ENCODE data around the gene CALCB.
"Not testable (repeated sequence)": the region's sequence is repeated elsewhere in the genome, so short reads cannot be mapped to it uniquely, and the experiment has no call there.

The CALCB gene

GRCh38 chr11:15073361-15074205 is at the start of gene CALCB:
CALCB (plus strand) TSS chr11:15073593; CDS start chr11:15074719, 1,126 bp downstream.
- DNase-seq (ENCODE audit: low read depth) = peak; percentile 37

- no peak for DNase-seq (ENCODE audit: low read depth)
Measured at GRCh38 chr11:15027011-15027410, 46.4 kb upstream of the CALCB start.

- DNase-seq (ENCODE audit: low read depth) = no peak
Measured at GRCh38 chr11:15027956-15028355, 45.4 kb upstream of the CALCB start.

GRCh38 chr11:15028379-15028778 is 45.0 kb upstream of the CALCB start:
- no peak for DNase-seq (ENCODE audit: low read depth)

GRCh38 chr11:15031945-15032344 is 41.4 kb upstream of the CALCB start:
- DNase-seq (ENCODE audit: low read depth) = not testable (repeated sequence)

- no peak for DNase-seq (ENCODE audit: low read depth)
Measured at GRCh38 chr11:15034687-15035267, 38.6 kb upstream of the CALCB start.

GRCh38 chr11:15035283-15035682 is 38.1 kb upstream of the CALCB start:
- DNase-seq (ENCODE audit: low read depth) = no peak

- no peak for DNase-seq (ENCODE audit: low read depth)
Measured at GRCh38 chr11:15038963-15039362, 34.4 kb upstream of the CALCB start.

GRCh38 chr11:15045209-15045608 is 28.2 kb upstream of the CALCB start:
- DNase-seq (ENCODE audit: low read depth) = no peak

GRCh38 chr11:15045891-15046290 is 27.5 kb upstream of the CALCB start:
- no peak for DNase-seq (ENCODE audit: low read depth)

- not testable (repeated sequence) for DNase-seq (ENCODE audit: low read depth)
Measured at GRCh38 chr11:15046673-15047072, 26.7 kb upstream of the CALCB start.

GRCh38 chr11:15048616-15049015 is 24.8 kb upstream of the CALCB start:
- DNase-seq (ENCODE audit: low read depth) = no peak

GRCh38 chr11:15053191-15053685 is 20.2 kb upstream of the CALCB start:
- DNase-seq (ENCODE audit: low read depth) = peak; percentile 19

- DNase-seq (ENCODE audit: low read depth) = no peak
Measured at GRCh38 chr11:15055620-15056356, 17.6 kb upstream of the CALCB start.

- no peak for DNase-seq (ENCODE audit: low read depth)
Measured at GRCh38 chr11:15057329-15057728, 16.1 kb upstream of the CALCB start.

- DNase-seq (ENCODE audit: low read depth) = no peak
Measured at GRCh38 chr11:15059132-15059915, 14.1 kb upstream of the CALCB start.

- DNase-seq (ENCODE audit: low read depth) = no peak
Measured at GRCh38 chr11:15062599-15062998, 10.8 kb upstream of the CALCB start.

GRCh38 chr11:15069751-15070150 is 3.6 kb upstream of the CALCB start:
- DNase-seq (ENCODE audit: low read depth) = not testable (repeated sequence)

GRCh38 chr11:15071556-15072255 is 1.7 kb upstream of the CALCB start:
- no peak for DNase-seq (ENCODE audit: low read depth)

GRCh38 chr11:15072551-15073143 is 746 bp upstream of the CALCB start:
- no peak for DNase-seq (ENCODE audit: low read depth)
